Measurements from ENCODE around the gene INO80B.
"Not testable (repeated sequence)": the region's sequence is repeated elsewhere in the genome, so short reads cannot be mapped to it uniquely, and the experiment has no call there.

The INO80B gene

GRCh38 chr2:74482801-74483674, 28.2 kb downstream of the INO80B start, which contains the start of the genes CCDC142 and TTC31:
Gene CCDC142 (minus strand): TSS chr2:74482998. CDS start chr2:74482837, 161 bp downstream.
Gene TTC31 (plus strand): TSS chr2:74483081. CDS start chr2:74483096, 15 bp downstream.
- peak; percentile 84 to 99 for DNase-seq

- not testable (repeated sequence) for DNase-seq
These were observed 28.8 kb downstream of the INO80B start for GRCh38 chr2:74483675-74484164.

- no peak for DNase-seq
These were observed 31.3 kb downstream of the INO80B start for GRCh38 chr2:74486141-74486540.

GRCh38 chr2:74488643-74489481, 34.0 kb downstream of the INO80B start:
- DNase-seq, result no peak

GRCh38 chr2:74489906-74490305, 35.0 kb downstream of the INO80B start:
- DNase-seq, result no peak

- DNase-seq, result no peak
These were observed 37.0 kb downstream of the INO80B start for GRCh38 chr2:74491648-74492544.

- DNase-seq, result no peak
These were observed 38.7 kb downstream of the INO80B start for GRCh38 chr2:74493546-74493945.

GRCh38 chr2:74495440-74495839, 40.6 kb downstream of the INO80B start:
- DNase-seq, result no peak

- DNase-seq, result no peak
These were observed 42.3 kb downstream of the INO80B start for GRCh38 chr2:74496997-74497776.

GRCh38 chr2:74497777-74498499, 43.1 kb downstream of the INO80B start:
- no peak for DNase-seq

- peak; percentile 21 to 43 for DNase-seq
These were observed 43.8 kb downstream of the INO80B start for GRCh38 chr2:74498500-74499266.

GRCh38 chr2:74499267-74499939, 44.5 kb downstream of the INO80B start, which contains the start of gene LBX2:
Gene LBX2 (minus strand): TSS chr2:74499603. CDS start chr2:74499537, 66 bp downstream.
- DNase-seq, result no peak

- DNase-seq, result no peak
These were observed 45.2 kb downstream of the INO80B start for GRCh38 chr2:74499940-74500577.

GRCh38 chr2:74500578-74500946, 45.7 kb downstream of the INO80B start:
- no peak for DNase-seq

GRCh38 chr2:74501335-74502071, 46.6 kb downstream of the INO80B start:
- no peak for DNase-seq

- DNase-seq, result no peak
These were observed 47.3 kb downstream of the INO80B start for GRCh38 chr2:74502147-74502719.

GRCh38 chr2:74502720-74503505, 48.0 kb downstream of the INO80B start:
- DNase-seq, result peak; percentile 28 to 56

Measured in bone marrow (tissue), 2 donors.